Chondrocyte (in vitro differentiated cells): ENCODE measurements around the gene EPS8L3. TPM values are rescaled to one million over a fixed set of nuclear protein-coding genes. Genes with fewer than 3 reads are reported as not detected.

Experiments
- DNase-seq: peaks from one replicate; pipeline ENCODE4 v3.0.0; 2021; ENCODE audit warnings: mixed read lengths, low spot score
- H3K27ac Mint-ChIP-seq: one replicate; pipeline ENCODE4 v1.8.0; 2021; ENCODE audit warnings: mild to moderate bottlenecking, moderate library complexity, mixed read lengths; ENCODE audit not compliant: unreplicated experiment
- H3K27me3 Mint-ChIP-seq: 2 replicates; pipeline ENCODE4 v1.8.0; 2021; ENCODE audit warnings: low read depth, mixed read lengths
- H3K36me3 Mint-ChIP-seq: 2 replicates; pipeline ENCODE4 v1.8.0; 2021; ENCODE audit warnings: low read depth, mixed read lengths
- H3K4me1 Mint-ChIP-seq: 2 replicates; pipeline ENCODE4 v1.8.0; 2021; ENCODE audit warnings: low read depth, mild to moderate bottlenecking, mixed read lengths
- H3K4me3 Mint-ChIP-seq: one replicate; pipeline ENCODE4 v1.8.0; 2021; ENCODE audit warnings: mild to moderate bottlenecking, moderate library complexity, mixed read lengths; ENCODE audit not compliant: unreplicated experiment
- H3K9me3 Mint-ChIP-seq: 2 replicates; pipeline ENCODE4 v1.8.0; 2021; ENCODE audit warnings: low read depth, mixed read lengths
- long read RNA-seq: library from polyadenylated mRNA; stranded (forward); transcript quantifications from one replicate; pipeline ENCODE4 v2.0.0, GENCODE V29; 2021
- total RNA-seq: library from RNA; stranded (reverse); gene quantifications from 3 replicates; pipeline ENCODE4 v1.2.1, GENCODE V29; 2021
- TF ChIP-seq, protein P1 (sequence below): fragments of 200-600 bp; sonication (generic); IDR thresholded peaks from 2 replicates; pipeline ENCODE4 v1.5.0; 2021; ENCODE audit warnings: antibody characterized with exemption, mild to moderate bottlenecking, moderate library complexity

Gene EPS8L3, protein sequence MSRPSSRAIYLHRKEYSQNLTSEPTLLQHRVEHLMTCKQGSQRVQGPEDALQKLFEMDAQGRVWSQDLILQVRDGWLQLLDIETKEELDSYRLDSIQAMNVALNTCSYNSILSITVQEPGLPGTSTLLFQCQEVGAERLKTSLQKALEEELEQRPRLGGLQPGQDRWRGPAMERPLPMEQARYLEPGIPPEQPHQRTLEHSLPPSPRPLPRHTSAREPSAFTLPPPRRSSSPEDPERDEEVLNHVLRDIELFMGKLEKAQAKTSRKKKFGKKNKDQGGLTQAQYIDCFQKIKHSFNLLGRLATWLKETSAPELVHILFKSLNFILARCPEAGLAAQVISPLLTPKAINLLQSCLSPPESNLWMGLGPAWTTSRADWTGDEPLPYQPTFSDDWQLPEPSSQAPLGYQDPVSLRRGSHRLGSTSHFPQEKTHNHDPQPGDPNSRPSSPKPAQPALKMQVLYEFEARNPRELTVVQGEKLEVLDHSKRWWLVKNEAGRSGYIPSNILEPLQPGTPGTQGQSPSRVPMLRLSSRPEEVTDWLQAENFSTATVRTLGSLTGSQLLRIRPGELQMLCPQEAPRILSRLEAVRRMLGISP
- total RNA-seq: not detected in 3 replicates
- long read RNA-seq: 0 reads

GRCh38 chr1:109763646-109764415, at the start of gene EPS8L3:
Gene EPS8L3, minus strand, starts transcription at chr1:109763923. Its CDS starts 2,174 bp downstream, at chr1:109761749.
- Mint-ChIP-seq H3K27ac (no peak within 1 kb of the TSS), H3K36me3 (no peaks in the 10 kb centered on the region), H3K27me3 (no peaks in the 10 kb centered on the region), H3K4me1 (no peaks in the 10 kb centered on the region), H3K4me3 (no peak within 1 kb of the TSS), H3K9me3 (no peaks in the 10 kb centered on the region)
- peak; percentile 83 for DNase-seq
- TF ChIP-seq, protein P1, sequence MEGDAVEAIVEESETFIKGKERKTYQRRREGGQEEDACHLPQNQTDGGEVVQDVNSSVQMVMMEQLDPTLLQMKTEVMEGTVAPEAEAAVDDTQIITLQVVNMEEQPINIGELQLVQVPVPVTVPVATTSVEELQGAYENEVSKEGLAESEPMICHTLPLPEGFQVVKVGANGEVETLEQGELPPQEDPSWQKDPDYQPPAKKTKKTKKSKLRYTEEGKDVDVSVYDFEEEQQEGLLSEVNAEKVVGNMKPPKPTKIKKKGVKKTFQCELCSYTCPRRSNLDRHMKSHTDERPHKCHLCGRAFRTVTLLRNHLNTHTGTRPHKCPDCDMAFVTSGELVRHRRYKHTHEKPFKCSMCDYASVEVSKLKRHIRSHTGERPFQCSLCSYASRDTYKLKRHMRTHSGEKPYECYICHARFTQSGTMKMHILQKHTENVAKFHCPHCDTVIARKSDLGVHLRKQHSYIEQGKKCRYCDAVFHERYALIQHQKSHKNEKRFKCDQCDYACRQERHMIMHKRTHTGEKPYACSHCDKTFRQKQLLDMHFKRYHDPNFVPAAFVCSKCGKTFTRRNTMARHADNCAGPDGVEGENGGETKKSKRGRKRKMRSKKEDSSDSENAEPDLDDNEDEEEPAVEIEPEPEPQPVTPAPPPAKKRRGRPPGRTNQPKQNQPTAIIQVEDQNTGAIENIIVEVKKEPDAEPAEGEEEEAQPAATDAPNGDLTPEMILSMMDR: no peak

GRCh38 chr1:109812691-109813393, 49.1 kb upstream of the EPS8L3 start:
- no peaks in the 10 kb centered on the region for H3K27me3 Mint-ChIP-seq
- H3K4me3 Mint-ChIP-seq: no peak overlapping the region
- DNase-seq: no peak
- peaks cover 5% of the 10 kb centered on the region for H3K9me3 Mint-ChIP-seq
- no peak overlapping the region for H3K27ac Mint-ChIP-seq
- TF ChIP-seq, protein P1: no peak
- H3K36me3 Mint-ChIP-seq: no peaks in the 10 kb centered on the region
- H3K4me1 Mint-ChIP-seq: peaks cover 27% of the 10 kb centered on the region

DNA sequence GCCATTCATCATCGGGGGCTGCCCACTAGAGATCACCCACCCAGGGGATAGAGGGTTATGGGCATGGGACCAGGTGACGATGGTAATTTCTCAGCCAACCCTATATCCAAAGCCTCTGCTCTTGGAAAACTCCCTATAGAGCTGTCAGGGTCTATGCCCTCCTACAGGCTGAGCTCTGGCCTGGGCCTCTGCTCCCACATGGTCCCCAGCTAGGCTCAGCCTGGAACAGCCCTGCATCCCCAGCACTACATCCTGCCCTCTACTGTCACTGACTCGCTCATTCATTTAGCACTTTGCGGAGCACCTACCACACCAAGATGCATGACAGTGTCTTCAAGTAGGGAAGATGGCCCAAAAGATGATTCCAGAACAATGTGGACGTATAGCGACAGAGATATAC, 45.0 kb upstream of the EPS8L3 start:
- no peak for DNase-seq
- Mint-ChIP-seq H3K27ac (no peak overlapping the region), H3K36me3 (no peaks in the 10 kb centered on the region), H3K27me3 (no peaks in the 10 kb centered on the region), H3K4me1 (peaks cover 26% of the 10 kb centered on the region), H3K4me3 (no peak overlapping the region), H3K9me3 (no peaks in the 10 kb centered on the region)
- TF ChIP-seq, protein P1: no peak

DNA sequence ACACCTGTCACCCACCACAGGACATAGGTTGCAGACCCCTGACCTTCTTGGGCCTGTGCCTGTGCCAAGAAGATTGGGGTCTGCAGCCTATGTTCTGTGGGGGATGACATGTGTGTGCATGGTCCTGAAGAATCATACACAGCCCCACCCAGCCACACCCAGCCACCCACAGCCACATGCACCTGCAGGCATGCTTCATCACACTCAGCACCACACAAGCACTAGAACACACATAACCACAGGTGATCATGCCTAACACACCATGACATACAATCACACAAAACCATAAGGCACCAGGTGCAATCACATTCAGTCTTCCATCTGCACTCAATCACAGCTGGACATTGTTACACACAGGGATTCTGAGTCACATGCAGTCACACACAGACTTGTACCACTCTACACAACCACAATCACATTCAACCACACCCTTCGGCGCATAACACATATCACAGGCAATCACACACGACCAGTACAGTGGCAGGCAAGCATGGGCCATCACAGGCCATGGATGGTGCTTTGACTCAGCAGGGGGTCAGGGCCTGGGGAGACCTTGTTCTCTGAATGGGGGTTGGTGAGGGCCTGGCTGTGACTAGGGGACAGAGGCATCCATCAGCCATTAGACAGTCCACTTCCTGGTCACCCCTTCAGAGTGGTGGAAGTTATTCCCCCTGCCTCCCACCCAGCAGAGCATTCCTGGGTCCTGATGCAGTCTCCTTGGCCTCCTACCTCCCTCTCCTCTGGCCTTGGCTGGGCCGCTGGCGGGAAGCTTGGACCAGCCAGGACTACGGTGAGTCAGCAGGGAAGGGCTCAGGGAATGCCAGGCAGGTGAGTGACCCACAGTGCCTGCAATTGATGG, 44.3 kb upstream of the EPS8L3 start:
- DNase-seq: no peak
- Mint-ChIP-seq H3K27ac (no peak overlapping the region), H3K4me1 (peaks cover 32% of the 10 kb centered on the region), H3K4me3 (no peak overlapping the region), H3K27me3 (no peaks in the 10 kb centered on the region), H3K36me3 (no peaks in the 10 kb centered on the region), H3K9me3 (no peaks in the 10 kb centered on the region)
- TF ChIP-seq, protein P1: no peak
